Measurements from ENCODE around the gene INPP5E.

GRCh38 chr9:136381311-136381710 lies 58.3 kb downstream of the INPP5E start:
- TF ChIP-seq CTCF (IDR thresholded peaks at IDR 0.05) (no peak), EZH2 (IDR thresholded peaks at IDR 0.05; ENCODE audit: borderline replicate concordance, insufficient read depth, low read depth, low read length, poor library complexity, severe bottlenecking) (no peak)
